ENCODE data around the gene MCUR1.
"Not testable (repeated sequence)": the region's sequence is repeated elsewhere in the genome, so short reads cannot be mapped to it uniquely, and the experiment has no call there.

The MCUR1 gene

DNA sequence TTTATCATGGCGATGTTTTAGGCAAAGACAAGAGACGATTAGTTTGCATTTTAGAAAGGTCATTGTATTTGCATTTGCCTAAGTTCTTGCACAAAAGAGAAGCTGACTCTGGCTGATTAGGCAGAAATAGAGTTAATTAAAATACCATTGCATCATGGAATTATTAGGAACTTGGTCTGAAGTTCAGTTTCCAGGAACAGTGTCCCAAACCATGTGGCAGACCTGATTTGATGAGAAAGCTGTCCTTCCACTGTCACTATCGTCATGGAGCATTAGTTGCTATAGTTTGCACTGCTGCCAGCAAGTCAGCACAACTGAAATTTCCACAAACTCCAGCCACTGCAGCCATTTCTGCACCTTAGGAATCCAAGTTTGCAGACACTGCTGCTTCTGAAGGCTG, 24.3 kb upstream of the MCUR1 start:
- H3K27me3 Mint-ChIP-seq: peaks cover 7 to 11% of the 10 kb centered on the region in 2 donors
- H3K36me3 Mint-ChIP-seq: no peaks in the 10 kb centered on the region
- H3K9me3 Mint-ChIP-seq: peaks cover 0 to 3% of the 10 kb centered on the region in 2 donors
- H3K27ac Mint-ChIP-seq: no peak overlapping the region
- ATAC-seq (replicated peaks): no peak
- H3K4me1 Mint-ChIP-seq: peaks cover 6 to 15% of the 10 kb centered on the region in 2 donors
- no peak overlapping the region for H3K4me3 Mint-ChIP-seq
- DNase-seq: no peak

DNA sequence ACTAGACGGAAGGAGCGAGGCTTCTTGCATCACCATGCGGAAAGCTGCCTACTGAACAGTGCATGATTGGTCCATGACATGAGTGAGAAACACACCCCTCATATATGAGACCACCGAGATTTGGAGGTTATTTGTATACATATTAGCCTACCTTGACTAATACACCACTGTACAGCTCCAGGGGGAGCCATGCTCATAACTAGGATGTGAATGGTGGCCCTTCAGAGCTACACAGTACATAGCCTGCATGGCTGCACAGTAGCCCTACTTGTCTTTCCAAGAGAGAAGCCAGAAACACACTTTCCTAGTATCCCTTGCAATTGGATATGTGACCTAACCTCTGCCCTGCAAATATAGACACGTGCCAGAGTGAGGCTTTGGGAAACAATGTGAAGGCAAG, 21.8 kb upstream of the MCUR1 start:
- Mint-ChIP-seq H3K36me3 (no peaks in the 10 kb centered on the region), H3K4me1 (peaks cover 9 to 16% of the 10 kb centered on the region in 2 donors), H3K27ac (no peak overlapping the region), H3K9me3 (peaks cover 3 to 6% of the 10 kb centered on the region in 2 donors), H3K27me3 (peaks cover 9 to 14% of the 10 kb centered on the region in 2 donors), H3K4me3 (no peak overlapping the region)
- no peak for ATAC-seq (replicated peaks)
- DNase-seq: no peak

DNA sequence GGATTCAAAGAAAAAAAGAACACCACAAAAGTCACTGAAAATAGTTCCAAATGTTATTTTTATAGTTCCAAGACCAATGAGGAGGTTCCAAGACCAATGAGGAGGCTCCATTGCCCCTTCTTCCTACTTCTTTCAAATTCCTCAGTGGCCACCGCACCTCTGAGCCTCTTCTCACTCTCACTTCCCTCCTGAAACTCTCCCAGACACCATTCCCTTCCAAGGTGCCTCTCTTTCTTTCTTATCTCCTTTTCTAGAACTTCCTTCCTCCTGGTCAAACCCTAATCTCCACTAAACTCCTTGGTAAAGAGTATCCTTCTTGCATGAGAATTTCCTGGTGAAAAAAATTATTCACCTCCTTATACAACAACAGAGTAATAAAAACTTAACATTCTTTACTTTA, 20.4 kb upstream of the MCUR1 start:
- no peak for ATAC-seq (replicated peaks)
- Mint-ChIP-seq H3K4me1 (peaks cover 18 to 23% of the 10 kb centered on the region in 2 donors), H3K4me3 (no peak overlapping the region), H3K27ac (no peak overlapping the region), H3K9me3 (peaks cover 3 to 11% of the 10 kb centered on the region in 2 donors), H3K27me3 (peaks cover 14% of the 10 kb centered on the region in 2 donors), H3K36me3 (peaks cover 0 to 2% of the 10 kb centered on the region in 2 donors)
- no peak for DNase-seq

DNA sequence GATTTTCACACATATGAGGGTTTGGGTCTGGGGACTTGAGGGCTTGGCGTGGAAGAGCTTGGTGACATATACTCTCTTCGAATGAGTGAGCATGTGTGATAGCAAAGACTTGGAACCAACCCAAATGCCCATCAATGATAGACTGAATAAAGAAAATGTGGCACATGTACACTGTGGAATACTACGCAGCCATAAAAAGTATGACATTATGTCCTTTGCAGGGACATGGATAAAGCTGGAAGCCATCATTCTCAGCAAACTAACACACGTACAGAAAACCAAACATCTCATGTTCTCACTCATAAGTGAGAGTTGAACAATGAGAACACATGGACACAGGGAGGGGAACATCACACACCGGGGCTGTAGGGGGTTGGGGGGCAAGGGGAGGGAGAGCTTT, 19.7 kb upstream of the MCUR1 start:
- DNase-seq; H3K36me3 Mint-ChIP-seq; ATAC-seq (replicated peaks); H3K4me3 Mint-ChIP-seq; H3K27ac Mint-ChIP-seq: not testable (repeated sequence)
- H3K27me3 Mint-ChIP-seq: peaks cover 14% of the 10 kb centered on the region in 2 donors
- H3K4me1 Mint-ChIP-seq: peaks cover 18 to 23% of the 10 kb centered on the region in 2 donors
- peaks cover 3 to 11% of the 10 kb centered on the region in 2 donors for H3K9me3 Mint-ChIP-seq

DNA sequence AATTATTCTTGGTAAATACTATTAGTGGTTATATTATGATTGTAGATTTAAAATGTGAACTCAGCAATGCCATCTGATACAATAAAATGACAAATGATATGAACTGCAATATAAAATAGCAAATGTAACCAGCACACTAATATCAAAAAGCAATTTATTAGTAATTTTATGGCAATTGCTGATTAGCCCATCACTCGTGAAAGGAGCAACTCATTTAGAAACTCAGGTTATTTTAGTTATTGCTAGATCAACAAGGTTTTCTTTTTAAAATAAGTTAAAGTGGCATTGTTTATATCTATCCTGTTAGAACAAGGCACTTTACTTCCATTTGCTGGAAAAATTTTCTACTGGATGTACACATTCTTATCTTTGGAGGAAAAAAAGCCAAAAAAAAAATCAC, 18.4 kb upstream of the MCUR1 start:
- Mint-ChIP-seq H3K27me3 (peaks cover 19 to 20% of the 10 kb centered on the region in 2 donors), H3K9me3 (peaks cover 6 to 16% of the 10 kb centered on the region in 2 donors), H3K27ac (no peak overlapping the region), H3K36me3 (peaks cover 3 to 4% of the 10 kb centered on the region in 2 donors), H3K4me3 (no peak overlapping the region), H3K4me1 (peaks cover 18 to 23% of the 10 kb centered on the region in 2 donors)
- ATAC-seq (replicated peaks): no peak
- DNase-seq: no peak

DNA sequence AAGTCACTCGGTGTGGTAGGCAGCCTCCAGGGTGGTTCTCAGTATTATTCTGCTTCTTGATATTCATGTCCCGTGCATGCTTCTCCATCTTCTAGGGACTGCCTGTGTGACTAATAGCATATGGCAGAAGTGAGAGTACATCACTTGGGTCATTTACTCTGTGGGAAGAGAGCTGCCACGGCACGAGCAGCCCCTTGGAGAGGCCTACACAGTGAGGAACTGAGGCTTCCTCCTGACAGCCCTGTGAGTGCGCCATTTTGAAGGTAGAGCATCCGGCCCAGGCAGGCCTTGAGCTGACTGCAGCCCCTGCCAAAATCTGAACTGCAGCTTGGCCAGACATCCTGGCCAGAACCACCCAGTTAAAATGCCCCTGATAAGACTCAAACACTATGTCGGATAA, 17.3 kb upstream of the MCUR1 start:
- H3K9me3 Mint-ChIP-seq: peaks cover 6 to 16% of the 10 kb centered on the region in 2 donors
- peaks cover 19 to 20% of the 10 kb centered on the region in 2 donors for H3K27me3 Mint-ChIP-seq
- peak; percentile 94 for ATAC-seq (replicated peaks)
- H3K27ac Mint-ChIP-seq: peak overlapping the region; percentile 25
- DNase-seq: peak; percentile 40
- H3K4me3 Mint-ChIP-seq: no peak overlapping the region
- H3K36me3 Mint-ChIP-seq: peaks cover 3 to 4% of the 10 kb centered on the region in 2 donors
- peaks cover 21 to 23% of the 10 kb centered on the region in 2 donors for H3K4me1 Mint-ChIP-seq

DNA sequence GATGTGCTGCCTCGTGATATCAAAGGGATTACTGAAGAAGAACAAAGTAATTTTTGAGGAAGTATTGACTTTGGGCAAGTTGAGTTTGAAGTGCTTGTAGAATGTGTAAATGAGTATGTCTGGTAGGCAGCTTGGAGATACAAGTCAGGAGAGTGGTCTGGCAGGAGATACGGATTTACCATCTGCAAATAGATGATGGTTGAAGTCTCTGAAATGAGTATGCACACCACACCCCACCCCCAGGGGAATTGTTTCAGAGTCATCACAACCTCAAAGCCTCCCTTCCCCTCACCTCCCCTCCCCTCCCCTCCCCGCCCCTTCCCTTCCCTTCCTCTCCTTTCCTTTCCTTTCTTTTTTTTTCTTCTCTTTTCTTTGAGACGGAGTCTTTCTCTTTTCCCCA, 16.4 kb upstream of the MCUR1 start:
- Mint-ChIP-seq H3K4me1 (peaks cover 21 to 23% of the 10 kb centered on the region in 2 donors), H3K4me3 (no peak overlapping the region), H3K27ac (no peak overlapping the region), H3K36me3 (peaks cover 3 to 4% of the 10 kb centered on the region in 2 donors), H3K9me3 (peaks cover 6 to 16% of the 10 kb centered on the region in 2 donors), H3K27me3 (peaks cover 19 to 20% of the 10 kb centered on the region in 2 donors)
- peak; percentile 61 to 64 for ATAC-seq (replicated peaks)
- peak; percentile 17 for DNase-seq

DNA sequence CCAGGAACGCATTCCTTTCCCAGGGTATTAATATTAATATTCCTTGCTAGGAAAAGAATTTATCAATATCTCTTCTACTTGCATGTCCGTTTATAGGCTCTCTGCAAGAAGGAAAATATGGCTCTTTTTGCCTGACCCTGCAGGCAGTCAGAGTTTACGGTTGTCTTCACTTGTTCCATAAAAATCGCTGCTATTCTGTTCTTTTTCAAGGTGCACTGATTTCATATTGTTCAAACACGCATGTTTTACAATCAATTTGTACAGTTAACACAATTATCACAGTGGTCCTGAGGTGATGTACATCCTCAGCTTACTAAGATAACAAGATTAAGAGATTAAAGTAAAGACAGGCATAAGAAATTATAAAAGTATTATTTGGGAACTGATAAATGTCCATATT, 15.1 kb upstream of the MCUR1 start:
- H3K27ac Mint-ChIP-seq; H3K36me3 Mint-ChIP-seq; H3K4me3 Mint-ChIP-seq; ATAC-seq (replicated peaks); DNase-seq: not testable (repeated sequence)
- H3K9me3 Mint-ChIP-seq: peaks cover 6 to 16% of the 10 kb centered on the region in 2 donors
- H3K4me1 Mint-ChIP-seq: peaks cover 17 to 19% of the 10 kb centered on the region in 2 donors
- H3K27me3 Mint-ChIP-seq: peaks cover 14 to 19% of the 10 kb centered on the region in 2 donors

DNA sequence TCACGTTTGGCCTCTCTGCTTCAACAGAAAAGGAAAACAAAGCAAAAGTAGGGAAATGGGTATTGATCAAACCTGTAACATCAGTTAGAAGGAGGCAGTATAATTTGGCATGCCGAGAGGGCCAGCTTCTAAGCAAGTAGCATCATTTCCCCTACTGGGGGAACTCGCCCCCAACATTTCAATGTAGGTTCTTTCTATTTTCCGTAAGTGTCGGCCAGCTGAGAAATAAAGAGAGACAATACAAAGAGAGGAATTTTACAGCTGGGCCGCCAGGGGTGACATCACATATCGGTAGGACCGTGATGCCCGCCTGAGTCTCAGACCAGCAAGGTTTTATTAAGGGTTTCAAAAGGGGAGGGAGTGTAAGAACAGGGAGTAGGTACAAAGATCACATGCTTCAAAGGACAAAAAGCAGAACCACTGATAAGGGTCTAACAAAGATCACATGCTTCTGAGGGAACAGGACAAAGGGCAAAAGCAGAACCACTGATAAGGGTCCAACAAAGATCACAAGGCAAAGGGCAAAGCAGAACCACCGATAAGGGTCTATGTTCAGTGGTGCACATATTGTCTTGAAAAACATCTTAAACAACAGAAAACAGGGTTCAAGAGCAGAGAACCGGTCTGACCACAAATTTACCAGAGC, 14.4 kb upstream of the MCUR1 start:
- not testable (repeated sequence) for H3K36me3 Mint-ChIP-seq; H3K27ac Mint-ChIP-seq; DNase-seq; ATAC-seq (replicated peaks); H3K4me3 Mint-ChIP-seq
- H3K4me1 Mint-ChIP-seq: peaks cover 15 to 16% of the 10 kb centered on the region in 2 donors
- peaks cover 11 to 14% of the 10 kb centered on the region in 2 donors for H3K27me3 Mint-ChIP-seq
- peaks cover 6 to 15% of the 10 kb centered on the region in 2 donors for H3K9me3 Mint-ChIP-seq

DNA sequence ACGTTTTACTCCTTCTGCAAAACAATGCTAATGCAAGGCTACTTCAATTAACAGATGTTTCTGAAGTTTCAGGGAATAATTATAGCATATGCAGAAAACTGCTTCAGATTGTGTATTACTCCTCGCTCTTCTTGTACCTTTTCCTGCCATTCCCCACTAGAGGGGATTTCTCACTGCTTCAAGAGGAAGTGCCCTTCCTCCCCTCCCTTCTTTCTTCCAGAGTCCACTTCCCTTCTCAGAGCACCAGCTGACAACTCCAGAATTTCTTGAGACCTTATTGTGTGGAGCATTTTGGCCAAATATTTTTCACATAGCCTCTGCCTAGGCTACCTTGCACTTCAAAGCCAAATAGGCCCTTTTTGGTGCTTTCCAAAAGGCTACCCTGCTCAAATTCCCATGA, 12.7 kb upstream of the MCUR1 start:
- H3K27me3 Mint-ChIP-seq: peaks cover 6 to 10% of the 10 kb centered on the region in 2 donors
- peaks cover 3 to 11% of the 10 kb centered on the region in 2 donors for H3K9me3 Mint-ChIP-seq
- ATAC-seq (replicated peaks) (no peak), DNase-seq (no peak)
- H3K4me3 Mint-ChIP-seq: no peak overlapping the region
- H3K36me3 Mint-ChIP-seq: peaks cover 3 to 4% of the 10 kb centered on the region in 2 donors
- no peak overlapping the region for H3K27ac Mint-ChIP-seq
- H3K4me1 Mint-ChIP-seq: peaks cover 11 to 15% of the 10 kb centered on the region in 2 donors

DNA sequence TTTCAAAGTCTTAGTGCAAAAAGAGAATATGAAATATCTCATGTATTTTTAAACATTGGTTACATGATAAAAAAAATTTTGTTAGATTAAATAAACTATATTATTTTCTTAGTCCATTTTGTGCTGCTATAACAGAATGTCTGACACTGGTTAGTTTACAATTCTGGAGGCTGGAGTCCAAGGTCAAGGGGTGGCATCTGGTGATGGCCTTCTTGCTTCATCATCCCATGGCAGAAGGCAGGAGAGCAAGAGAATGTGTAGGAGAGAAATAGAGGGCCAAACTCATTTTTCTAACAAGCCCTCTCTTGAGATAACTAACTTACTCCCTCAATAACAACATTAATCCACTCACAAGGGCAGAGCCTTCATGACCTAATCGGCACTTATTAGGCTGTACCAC, 11.5 kb upstream of the MCUR1 start:
- Mint-ChIP-seq H3K36me3 (peaks cover 3 to 4% of the 10 kb centered on the region in 2 donors), H3K27me3 (peaks cover 6 to 10% of the 10 kb centered on the region in 2 donors), H3K27ac (no peak overlapping the region), H3K9me3 (peaks cover 3 to 11% of the 10 kb centered on the region in 2 donors), H3K4me3 (no peak overlapping the region), H3K4me1 (peaks cover 7 to 12% of the 10 kb centered on the region in 2 donors)
- ATAC-seq (replicated peaks) (no peak), DNase-seq (no peak)

DNA sequence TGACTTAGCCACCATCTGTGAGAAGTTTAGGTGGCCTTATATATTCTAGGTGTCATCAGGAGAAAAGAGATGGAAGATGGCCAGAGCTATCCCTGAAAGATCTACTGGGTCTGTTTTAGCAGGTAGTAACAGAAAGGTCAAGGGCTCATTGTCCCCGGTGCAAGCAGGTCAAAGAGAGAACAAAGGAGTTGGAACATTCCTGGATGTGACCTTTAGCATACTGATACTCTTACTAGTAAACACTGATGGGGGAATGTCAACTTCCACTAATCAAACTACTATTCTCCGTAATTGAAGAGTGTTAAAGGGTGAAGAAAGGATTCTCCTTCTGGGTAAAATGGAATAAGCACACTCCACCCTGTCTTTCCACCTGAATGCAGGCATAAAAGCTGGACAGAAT, 4.0 kb upstream of the MCUR1 start:
- Mint-ChIP-seq H3K27me3 (no peaks in the 10 kb centered on the region), H3K36me3 (peaks cover 0 to 4% of the 10 kb centered on the region in 2 donors), H3K9me3 (no peaks in the 10 kb centered on the region), H3K27ac (no peak overlapping the region), H3K4me3 (no peak overlapping the region), H3K4me1 (peaks cover 11 to 21% of the 10 kb centered on the region in 2 donors)
- no peak for DNase-seq
- ATAC-seq (replicated peaks): no peak

DNA sequence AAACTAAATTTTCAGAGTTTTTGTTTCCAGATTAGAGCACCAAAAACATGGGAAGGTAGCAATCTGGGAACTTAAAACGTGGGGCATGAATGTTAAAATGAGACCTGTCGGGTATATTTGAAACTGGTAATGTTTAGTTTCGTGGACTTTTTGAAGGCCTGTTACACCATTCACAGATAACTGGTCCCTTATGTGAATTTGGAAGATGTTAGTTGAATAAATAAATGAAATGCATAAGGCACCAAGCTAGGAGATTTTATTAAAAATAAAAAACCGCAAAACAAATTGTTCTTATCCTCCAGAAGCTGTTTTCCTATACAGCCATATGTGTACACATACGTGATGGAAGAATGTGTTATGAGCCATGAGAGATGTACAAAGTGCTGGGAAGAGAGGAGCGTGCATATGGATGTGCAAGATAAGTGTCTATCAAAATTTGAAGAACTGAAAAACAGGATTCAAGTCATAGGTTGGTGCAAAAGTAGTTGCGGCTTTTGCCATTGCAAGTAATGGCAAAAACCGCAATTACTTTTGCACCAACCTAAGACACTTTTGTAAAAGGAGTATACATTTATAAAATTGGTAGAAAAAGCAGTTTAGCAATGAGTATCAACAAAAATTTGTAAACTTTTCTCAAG, 700 bp upstream of the MCUR1 start:
- peaks cover 2 to 4% of the 10 kb centered on the region in 2 donors for H3K36me3 Mint-ChIP-seq
- H3K27me3 Mint-ChIP-seq: no peaks in the 10 kb centered on the region
- DNase-seq (no peak), ATAC-seq (replicated peaks) (no peak)
- no peaks in the 10 kb centered on the region for H3K9me3 Mint-ChIP-seq
- H3K4me3 Mint-ChIP-seq: peak overlapping the region; percentile 89 to 94
- H3K4me1 Mint-ChIP-seq: peaks cover 30 to 48% of the 10 kb centered on the region in 2 donors
- peak overlapping the region; percentile 93 for H3K27ac Mint-ChIP-seq

DNA sequence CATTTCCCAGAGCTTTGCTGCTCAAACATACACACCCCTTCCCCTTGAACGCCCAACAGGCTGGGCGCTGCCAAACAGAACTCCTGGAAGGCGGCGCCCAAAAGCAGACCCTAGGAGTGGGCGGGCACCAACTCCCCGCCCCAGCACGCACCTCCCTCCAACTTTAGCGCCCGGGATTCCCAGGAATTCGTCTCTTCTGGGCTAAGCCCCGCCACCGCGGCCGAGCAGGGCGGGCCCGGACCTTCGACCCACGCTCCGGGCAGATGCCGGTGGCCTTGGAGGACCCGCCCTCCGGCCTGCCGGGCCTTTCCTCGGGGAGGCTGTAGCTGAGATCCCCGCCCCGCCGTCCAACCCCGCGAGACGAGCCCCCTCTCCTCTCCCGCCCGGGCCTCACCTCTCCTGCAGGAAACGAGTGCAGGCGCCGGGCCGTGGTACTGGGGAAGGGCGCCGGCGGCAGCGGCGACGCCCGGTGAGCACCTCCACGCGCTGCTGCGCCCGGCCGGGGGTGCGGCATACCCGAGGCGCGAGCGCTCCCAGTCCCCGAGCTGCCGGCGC, 659 bp downstream of the MCUR1 start:
- Mint-ChIP-seq H3K36me3 (peaks cover 3 to 4% of the 10 kb centered on the region in 2 donors), H3K27me3 (no peaks in the 10 kb centered on the region), H3K9me3 (no peaks in the 10 kb centered on the region), H3K27ac (peak overlapping the region; percentile 85), H3K4me1 (peaks cover 30 to 48% of the 10 kb centered on the region in 2 donors), H3K4me3 (peak overlapping the region; percentile 89 to 94)
- ATAC-seq (replicated peaks): peak; percentile 44 to 48
- DNase-seq: no peak
